Measurements from ENCODE around the gene SDE2. TPM values are rescaled to one million over a fixed set of nuclear protein-coding genes. Genes with fewer than 3 reads are reported as not detected.

Gene SDE2
- total and polyA plus RNA-seq, 7 experiments from 2014 or later: 9.3 to 36.3 (median 20.8) TPM

DNA sequence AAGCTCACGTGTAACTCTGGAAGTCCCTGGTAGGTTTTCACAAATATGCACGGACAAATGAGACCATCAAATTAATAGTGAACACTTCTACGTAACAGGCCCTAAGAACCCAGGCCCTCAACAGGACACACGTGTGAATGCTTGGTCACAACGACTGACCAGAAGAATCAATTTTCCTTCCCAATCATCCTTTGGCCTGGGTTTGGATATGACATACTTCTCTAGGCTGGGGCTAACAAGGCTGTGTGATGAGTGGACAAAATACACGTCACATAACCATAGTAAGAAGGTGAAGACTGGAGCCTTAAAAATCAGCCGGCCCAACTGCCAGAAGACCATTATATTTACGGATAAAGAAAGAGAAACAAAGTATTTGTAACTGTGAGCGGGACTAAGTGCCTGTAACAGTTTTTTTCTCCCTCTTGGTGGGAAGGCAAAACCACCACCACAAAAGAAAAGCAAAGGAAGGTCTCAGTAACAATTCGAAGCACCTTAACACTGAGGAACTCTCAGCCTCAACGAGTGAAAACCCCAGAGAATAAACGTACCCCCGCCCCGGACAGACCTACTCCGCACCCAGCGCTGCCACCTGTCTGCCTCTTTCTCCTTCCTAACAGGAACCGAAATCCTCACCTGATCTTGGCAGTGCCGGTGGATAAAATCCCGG lies 450 bp downstream of the SDE2 start:
- CTCF ChIA-PET: interaction anchor here (0.9 to 2.1 kb wide), 6 partner anchors 9 to 221 kb away, joined by 3 to 7 read pairs (median 4); partner anchors contain the start of genes H3-3A and SRP9
- peaks cover 43 to 91% (median 77%) of the 10 kb centered on the region in 7 donors for H3K4me1 Mint-ChIP-seq
- H3K4me3 Mint-ChIP-seq: peak overlapping the region; percentile 89 to 100 (median 100)

DNA sequence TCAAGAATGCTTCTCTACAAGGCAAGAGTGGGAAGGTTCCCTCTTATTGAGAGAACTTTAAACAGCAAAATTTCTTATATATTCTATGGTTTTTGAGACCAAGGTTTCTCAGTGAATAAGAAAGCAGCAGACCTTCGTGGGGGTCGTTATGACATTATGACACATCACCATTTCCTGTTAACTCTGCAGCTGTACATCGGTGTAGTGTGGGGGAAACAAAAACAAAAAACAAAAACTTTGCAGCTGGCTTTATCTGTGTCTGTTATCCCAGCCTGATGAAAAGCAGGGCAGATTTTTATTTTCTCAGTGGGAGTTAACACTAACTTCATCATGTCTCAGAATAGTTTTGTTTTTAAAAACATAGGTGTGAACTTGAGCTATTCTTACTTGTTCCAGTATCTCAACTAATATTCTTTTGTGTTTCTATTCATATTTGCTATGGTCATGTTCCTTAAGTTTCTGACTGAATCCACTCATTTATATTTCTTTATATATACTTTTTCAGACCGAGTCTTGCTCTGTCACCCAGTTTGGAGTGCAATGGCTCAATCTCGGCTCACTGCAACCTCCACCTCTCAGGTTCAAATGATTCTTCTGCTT lies 2.1 kb downstream of the SDE2 start:
- Mint-ChIP-seq H3K27me3 (no peaks in the 10 kb centered on the region), H3K36me3 (peaks cover 0 to 17% (median 9%) of the 10 kb centered on the region in 5 donors), H3K27ac (peak overlapping the region; percentile 57 to 100 (median 73)), H3K9me3 (peaks cover 0 to 10% (median 0%) of the 10 kb centered on the region in 11 donors), H3K4me3 (peak overlapping the region; percentile 41 to 100 (median 92)), H3K4me1 (peaks cover 30 to 75% (median 63%) of the 10 kb centered on the region in 7 donors)
- Histone ChIP-seq H3K4me1 (ENCODE audit: control insufficient read depth in 2 of 2, insufficient read depth in 2 of 2, low read length in 2 of 2) (peaks cover 42 to 48% of the 10 kb centered on the region in 2 donors), H3K27ac (ENCODE audit: low read depth, low read length) (peak overlapping the region; percentile 98), H3K4me3 (ENCODE audit: low read length) (no peak overlapping the region), H3K27me3 (ENCODE audit: control insufficient read depth in 2 of 2, insufficient read depth in 2 of 2, low read length in 2 of 2) (no peaks in the 10 kb centered on the region), H3K9me3 (ENCODE audit: control insufficient read depth in 2 of 3, low read length in 3 of 3) (no peaks in the 10 kb centered on the region), H3K36me3 (ENCODE audit: control insufficient read depth in 2 of 3, insufficient read depth in 3 of 3, low read length in 3 of 3) (peaks cover 3 to 38% (median 17%) of the 10 kb centered on the region in 3 experiments)
- CTCF ChIA-PET: interaction anchor here (0.7 to 1.7 kb wide), 3 partner anchors 10 to 92 kb away, joined by 3 to 8 read pairs (median 3); no protein-coding TSS in a partner anchor
- ATAC-seq: no peak
- intact Hi-C loops (cut with micrococcal nuclease): loop anchor here in 1 of 2 donors (5.0 to 10.0 kb wide), 5 partner anchors 115 to 1790 kb away; partner anchors contain the start of genes ITPKB and TMEM63A
- no peak for DNase-seq
- POLR2A ChIA-PET: interaction anchor here (0.7 to 7.2 kb wide), 9 partner anchors 11 to 569 kb away, joined by 3 to 52 read pairs (median 4); partner anchors contain the start of genes H3-3A, LBR and PYCR2

More for the DNA sequence above, 450 bp downstream of the SDE2 start:
- Mint-ChIP-seq H3K27me3 (no peaks in the 10 kb centered on the region), H3K27ac (peak overlapping the region; percentile 95 to 100 (median 100)), H3K9me3 (peaks cover 0 to 10% (median 0%) of the 10 kb centered on the region in 11 donors), H3K36me3 (peaks cover 0 to 19% (median 6%) of the 10 kb centered on the region in 5 donors)
- H3K27me3 ChIP-seq (ENCODE audit: control insufficient read depth in 2 of 2, insufficient read depth in 2 of 2, low read length in 2 of 2): no peaks in the 10 kb centered on the region
- intact Hi-C loops (cut with micrococcal nuclease): loop anchor here (1.0 to 10.0 kb wide), 22 partner anchors 64 to 1789 kb away; partner anchors contain the start of genes ACBD3 (in 2 of the 2), H3-3A (in 2 of the 2), LBR (in 2 of the 2) and PARP1 (in 2 of the 2)
- H3K4me1 ChIP-seq (ENCODE audit: control insufficient read depth in 2 of 2, insufficient read depth in 2 of 2, low read length in 2 of 2): peaks cover 51 to 65% of the 10 kb centered on the region in 2 donors
- H3K36me3 ChIP-seq (ENCODE audit: control insufficient read depth in 2 of 3, insufficient read depth in 3 of 3, low read length in 3 of 3): peaks cover 0 to 21% (median 6%) of the 10 kb centered on the region in 3 experiments
- POLR2A ChIA-PET: interaction anchor here (0.6 to 8.2 kb wide), 55 partner anchors 10 to 941 kb away, joined by 3 to 450 read pairs (median 5); partner anchors contain the start of genes ACBD3, H3-3A, LBR and LEFTY1
- peak overlapping the region; percentile 84 for H3K4me3 ChIP-seq (ENCODE audit: low read length)
- H3K9me3 ChIP-seq (ENCODE audit: control insufficient read depth in 2 of 3, low read length in 3 of 3): no peaks in the 10 kb centered on the region
- H3K27ac ChIP-seq (ENCODE audit: low read depth, low read length): peak overlapping the region; percentile 98
- DNase-seq (no peak), ATAC-seq (peak; percentile 1)

DNA sequence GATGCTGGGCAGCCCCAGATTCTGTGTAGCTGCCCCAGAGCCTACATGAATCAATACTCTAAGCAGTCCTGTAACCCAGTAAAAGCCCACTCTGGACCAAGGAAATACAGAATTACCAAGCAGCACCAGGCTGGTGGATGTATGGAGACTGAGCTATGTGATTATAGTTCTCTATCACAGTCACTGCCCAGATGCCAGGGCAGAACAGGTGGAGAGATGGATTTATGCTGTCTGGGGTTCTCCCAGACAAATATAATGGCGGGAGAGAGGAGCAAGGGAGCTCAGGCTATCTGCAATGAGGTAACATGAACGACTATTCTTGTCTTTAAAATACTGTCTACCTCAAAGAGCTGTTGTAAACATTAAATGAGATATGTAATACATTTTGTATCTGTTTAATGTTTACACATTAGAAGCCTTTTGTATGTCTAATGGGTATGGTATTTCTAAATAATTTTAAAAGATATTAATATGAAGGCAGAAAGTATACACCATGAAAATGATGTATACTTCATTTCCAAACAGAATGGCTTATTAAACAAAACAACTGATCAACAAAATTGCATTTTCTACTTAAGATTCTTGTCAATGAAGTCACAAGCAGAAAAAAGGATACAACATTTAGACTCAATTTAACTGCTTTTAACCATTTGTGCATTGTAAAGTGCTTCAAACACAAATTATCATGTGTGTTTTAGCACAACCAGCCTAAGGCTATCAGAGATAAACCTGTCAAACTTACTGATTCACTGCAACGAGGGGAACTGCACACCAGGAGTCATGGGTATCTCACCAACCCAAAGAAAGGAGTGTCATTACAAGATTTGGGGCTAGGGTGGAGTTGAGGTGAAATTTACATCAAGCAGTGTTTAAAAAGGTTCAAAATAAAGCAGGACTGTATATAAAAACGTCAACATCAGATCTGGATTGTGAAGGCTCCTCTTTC lies 3.0 kb downstream of the SDE2 start:
- H3K4me3 ChIP-seq (ENCODE audit: low read length): no peak overlapping the region
- no peaks in the 10 kb centered on the region for H3K27me3 Mint-ChIP-seq

DNA sequence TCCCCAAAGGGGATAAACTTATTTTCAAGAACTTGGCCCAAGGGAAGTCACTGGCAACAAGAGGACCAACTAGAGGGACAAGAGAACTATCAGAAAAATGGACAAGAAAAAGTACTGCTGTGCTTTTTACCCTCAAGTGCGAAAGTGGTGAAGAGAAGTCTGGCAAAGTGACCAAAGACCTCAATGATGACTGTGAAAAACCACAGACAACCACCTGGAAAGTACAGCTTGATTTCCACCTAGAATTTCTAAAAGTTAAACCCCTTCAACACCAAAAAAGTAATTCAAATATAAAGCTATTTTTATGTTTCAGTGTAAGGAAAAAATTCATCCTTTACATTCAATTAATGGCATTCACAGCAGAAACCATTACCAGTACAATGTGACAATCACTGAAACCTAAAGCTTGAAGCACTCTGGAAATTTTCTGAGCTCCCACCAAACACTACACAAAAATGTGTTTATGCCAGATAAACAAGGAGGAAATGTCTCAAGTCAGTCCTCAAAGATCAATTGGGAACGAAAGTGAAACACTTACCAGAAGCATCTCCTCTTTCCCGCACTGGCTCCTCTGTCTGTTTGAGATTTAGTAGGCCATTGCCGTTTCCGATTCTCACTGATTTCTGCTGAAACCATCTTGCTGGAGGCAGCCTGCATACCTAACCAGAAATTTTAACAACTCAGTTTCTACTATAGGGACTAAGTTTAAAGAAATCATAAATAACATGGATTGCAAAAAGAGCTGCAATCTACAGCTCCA lies 8.3 kb downstream of the SDE2 start:
- no peak overlapping the region for H3K4me3 ChIP-seq (ENCODE audit: low read length)
- intact Hi-C loops (cut with micrococcal nuclease): loop anchor here in 1 of 2 donors (10.0 kb wide), 1 partner anchor 1366 kb away; no protein-coding TSS in a partner anchor
- H3K36me3 ChIP-seq (ENCODE audit: control insufficient read depth in 2 of 3, insufficient read depth in 3 of 3, low read length in 3 of 3): peaks cover 32 to 84% (median 44%) of the 10 kb centered on the region in 3 experiments

More for the DNA sequence above, 3.0 kb downstream of the SDE2 start:
- Histone ChIP-seq H3K4me1 (ENCODE audit: control insufficient read depth in 2 of 2, insufficient read depth in 2 of 2, low read length in 2 of 2) (peaks cover 37 to 46% of the 10 kb centered on the region in 2 donors), H3K9me3 (ENCODE audit: control insufficient read depth in 2 of 3, low read length in 3 of 3) (no peaks in the 10 kb centered on the region), H3K36me3 (ENCODE audit: control insufficient read depth in 2 of 3, insufficient read depth in 3 of 3, low read length in 3 of 3) (peaks cover 11 to 46% (median 26%) of the 10 kb centered on the region in 3 experiments), H3K27ac (ENCODE audit: low read depth, low read length) (peak overlapping the region; percentile 38), H3K27me3 (ENCODE audit: control insufficient read depth in 2 of 2, insufficient read depth in 2 of 2, low read length in 2 of 2) (no peaks in the 10 kb centered on the region)
- intact Hi-C loops (cut with micrococcal nuclease): loop anchor here in 1 of 2 donors (5.0 to 10.0 kb wide), 5 partner anchors 114 to 1791 kb away; partner anchors contain the start of genes ITPKB and TMEM63A
- DNase-seq (no peak), ATAC-seq (no peak)
- Mint-ChIP-seq H3K4me3 (peak overlapping the region; percentile 46 to 100 (median 77)), H3K27ac (peak overlapping the region in 8 of 9 donors; percentile 7 to 95 (median 76)), H3K9me3 (peaks cover 0 to 10% (median 0%) of the 10 kb centered on the region in 11 donors), H3K4me1 (peaks cover 26 to 72% (median 61%) of the 10 kb centered on the region in 7 donors), H3K36me3 (peaks cover 4 to 20% (median 16%) of the 10 kb centered on the region in 5 donors)
- POLR2A ChIA-PET: interaction anchor here (0.7 to 7.2 kb wide), 8 partner anchors 10 to 551 kb away, joined by 3 to 52 read pairs (median 6); partner anchors contain the start of gene H3-3A
- CTCF ChIA-PET: interaction anchor here (1.0 to 1.7 kb wide), 3 partner anchors 9 to 69 kb away, joined by 3 to 8 read pairs (median 4); no protein-coding TSS in a partner anchor

More for the DNA sequence above, 8.3 kb downstream of the SDE2 start:
- H3K4me1 ChIP-seq (ENCODE audit: control insufficient read depth in 2 of 2, insufficient read depth in 2 of 2, low read length in 2 of 2): peaks cover 2 to 14% of the 10 kb centered on the region in 2 donors
- Mint-ChIP-seq H3K27me3 (no peaks in the 10 kb centered on the region), H3K36me3 (peaks cover 0 to 42% (median 21%) of the 10 kb centered on the region in 5 donors), H3K4me3 (peak overlapping the region in 1 of 10 donors; percentile 56), H3K27ac (peak overlapping the region; percentile 28 to 77 (median 57)), H3K9me3 (no peaks in the 10 kb centered on the region), H3K4me1 (peaks cover 12 to 43% (median 37%) of the 10 kb centered on the region in 7 donors)
- CTCF ChIA-PET: interaction anchor here (0.9 to 1.4 kb wide), 3 partner anchors 9 to 572 kb away, joined by 3 read pairs; no protein-coding TSS in a partner anchor
- POLR2A ChIA-PET: interaction anchor here (0.6 to 2.1 kb wide), 6 partner anchors 9 to 546 kb away, joined by 3 to 12 read pairs (median 4); partner anchors contain the start of gene SDE2
- H3K27me3 ChIP-seq (ENCODE audit: control insufficient read depth in 2 of 2, insufficient read depth in 2 of 2, low read length in 2 of 2): no peaks in the 10 kb centered on the region
- ATAC-seq (no peak), DNase-seq (no peak)
- no peaks in the 10 kb centered on the region for H3K9me3 ChIP-seq (ENCODE audit: control insufficient read depth in 2 of 3, low read length in 3 of 3)
- peak overlapping the region; percentile 54 for H3K27ac ChIP-seq (ENCODE audit: low read depth, low read length)

Data from naive thymus-derived CD4-positive, alpha-beta T cell (primary cell).